ENCODE results near the gene CHGA. TPM values are rescaled to one million over a fixed set of nuclear protein-coding genes. Genes with fewer than 3 reads are reported as not detected.

CHGA gene
- total RNA-seq, 2 experiments from 2014 or later = not detected

GRCh38 chr14:92890830-92891588 lies 31.9 kb upstream of the CHGA start:
- intact Hi-C loops (cut with micrococcal nuclease) = no loop called here
- Mint-ChIP-seq H3K27ac (no peak overlapping the region), H3K27me3 (no peaks in the 10 kb centered on the region), H3K4me3 (no peak overlapping the region), H3K4me1 (ENCODE audit: low read depth) (peaks cover 21% of the 10 kb centered on the region), H3K9me3 (peaks cover 16% of the 10 kb centered on the region), H3K36me3 (peaks cover 1% of the 10 kb centered on the region)
- POLR2A ChIA-PET = no interaction called here
- DNase-seq = peak; percentile 14
- CTCF ChIA-PET = no interaction called here

- H3K9me3 Mint-ChIP-seq = peaks cover 16% of the 10 kb centered on the region
- no peak overlapping the region for H3K27ac Mint-ChIP-seq
- peaks cover 3% of the 10 kb centered on the region for H3K27me3 Mint-ChIP-seq
- ChIA-PET CTCF (no interaction called here), POLR2A (no interaction called here)
- H3K36me3 Mint-ChIP-seq = peaks cover 1% of the 10 kb centered on the region
- peaks cover 23% of the 10 kb centered on the region for H3K4me1 Mint-ChIP-seq (ENCODE audit: low read depth)
- intact Hi-C loops (cut with micrococcal nuclease) = no loop called here
- H3K4me3 Mint-ChIP-seq = no peak overlapping the region
- DNase-seq = no peak
These were observed 30.4 kb upstream of the CHGA start for GRCh38 chr14:92892589-92892988.

- peaks cover 41% of the 10 kb centered on the region for H3K4me1 Mint-ChIP-seq (ENCODE audit: low read depth)
- no peak for DNase-seq
- peaks cover 3% of the 10 kb centered on the region for H3K36me3 Mint-ChIP-seq
- POLR2A ChIA-PET = no interaction called here
- CTCF ChIA-PET = no interaction called here
- no peak overlapping the region for H3K4me3 Mint-ChIP-seq
- peaks cover 22% of the 10 kb centered on the region for H3K9me3 Mint-ChIP-seq
- H3K27me3 Mint-ChIP-seq = peaks cover 4% of the 10 kb centered on the region
- intact Hi-C loops (cut with micrococcal nuclease) = no loop called here
- no peak overlapping the region for H3K27ac Mint-ChIP-seq
These were observed 27.5 kb upstream of the CHGA start for GRCh38 chr14:92895352-92895878.

- Mint-ChIP-seq H3K36me3 (peaks cover 2% of the 10 kb centered on the region), H3K4me3 (peak overlapping the region; percentile 45), H3K4me1 (ENCODE audit: low read depth) (peaks cover 31% of the 10 kb centered on the region), H3K9me3 (peaks cover 16% of the 10 kb centered on the region), H3K27me3 (peaks cover 12% of the 10 kb centered on the region), H3K27ac (no peak overlapping the region)
- peak; percentile 73 for DNase-seq
- ChIA-PET CTCF (interaction anchor here (0.5 to 1.0 kb wide), 2 partner anchors 16 to 81 kb away, joined by 3 read pairs; no protein-coding TSS in a partner anchor), POLR2A (interaction anchor here (0.6 kb wide), 1 partner anchor 230 kb away, joined by 3 read pairs; no protein-coding TSS in a partner anchor)
- intact Hi-C loops (cut with micrococcal nuclease) = loop anchor here (1.0 kb wide), 1 partner anchor 52 kb away; no protein-coding TSS in a partner anchor
These were observed 24.9 kb upstream of the CHGA start for GRCh38 chr14:92897922-92898565.

GRCh38 chr14:92898566-92899131 lies 24.3 kb upstream of the CHGA start:
- H3K27ac Mint-ChIP-seq = no peak overlapping the region
- peak; percentile 37 for DNase-seq
- intact Hi-C loops (cut with micrococcal nuclease) = loop anchor here (1.0 kb wide), 1 partner anchor 52 kb away; no protein-coding TSS in a partner anchor
- H3K9me3 Mint-ChIP-seq = peaks cover 10% of the 10 kb centered on the region
- CTCF ChIA-PET = interaction anchor here (0.5 to 1.0 kb wide), 2 partner anchors 16 to 82 kb away, joined by 3 read pairs; no protein-coding TSS in a partner anchor
- H3K4me3 Mint-ChIP-seq = no peak overlapping the region
- H3K27me3 Mint-ChIP-seq = peaks cover 12% of the 10 kb centered on the region
- peaks cover 37% of the 10 kb centered on the region for H3K4me1 Mint-ChIP-seq (ENCODE audit: low read depth)
- H3K36me3 Mint-ChIP-seq = peaks cover 2% of the 10 kb centered on the region
- POLR2A ChIA-PET = interaction anchor here (0.6 kb wide), 1 partner anchor 231 kb away, joined by 3 read pairs; no protein-coding TSS in a partner anchor

- Mint-ChIP-seq H3K4me3 (no peak overlapping the region), H3K4me1 (ENCODE audit: low read depth) (peaks cover 38% of the 10 kb centered on the region), H3K27me3 (peaks cover 12% of the 10 kb centered on the region), H3K36me3 (peaks cover 2% of the 10 kb centered on the region), H3K27ac (no peak overlapping the region), H3K9me3 (peaks cover 6% of the 10 kb centered on the region)
- intact Hi-C loops (cut with micrococcal nuclease) = no loop called here
- CTCF ChIA-PET = no interaction called here
- DNase-seq = no peak
- POLR2A ChIA-PET = no interaction called here
These were observed 22.3 kb upstream of the CHGA start for GRCh38 chr14:92900660-92901059.

GRCh38 chr14:92902191-92902590 lies 20.8 kb upstream of the CHGA start:
- Mint-ChIP-seq H3K9me3 (peaks cover 6% of the 10 kb centered on the region), H3K4me3 (no peak overlapping the region), H3K4me1 (ENCODE audit: low read depth) (peaks cover 38% of the 10 kb centered on the region), H3K27ac (no peak overlapping the region), H3K27me3 (peaks cover 10% of the 10 kb centered on the region), H3K36me3 (peaks cover 2% of the 10 kb centered on the region)
- ChIA-PET CTCF (no interaction called here), POLR2A (no interaction called here)
- intact Hi-C loops (cut with micrococcal nuclease) = no loop called here
- DNase-seq = no peak

GRCh38 chr14:92902726-92903125 lies 20.2 kb upstream of the CHGA start:
- no peak for DNase-seq
- peaks cover 2% of the 10 kb centered on the region for H3K36me3 Mint-ChIP-seq
- H3K27ac Mint-ChIP-seq = no peak overlapping the region
- H3K27me3 Mint-ChIP-seq = peaks cover 9% of the 10 kb centered on the region
- ChIA-PET CTCF (no interaction called here), POLR2A (no interaction called here)
- H3K4me3 Mint-ChIP-seq = no peak overlapping the region
- intact Hi-C loops (cut with micrococcal nuclease) = no loop called here
- peaks cover 6% of the 10 kb centered on the region for H3K9me3 Mint-ChIP-seq
- peaks cover 35% of the 10 kb centered on the region for H3K4me1 Mint-ChIP-seq (ENCODE audit: low read depth)

GRCh38 chr14:92903359-92903758 lies 19.6 kb upstream of the CHGA start:
- Mint-ChIP-seq H3K9me3 (peaks cover 6% of the 10 kb centered on the region), H3K4me3 (no peak overlapping the region), H3K27me3 (peaks cover 8% of the 10 kb centered on the region), H3K36me3 (peaks cover 2% of the 10 kb centered on the region), H3K27ac (no peak overlapping the region), H3K4me1 (ENCODE audit: low read depth) (peaks cover 29% of the 10 kb centered on the region)
- DNase-seq = peak; percentile 34
- ChIA-PET CTCF (no interaction called here), POLR2A (no interaction called here)
- intact Hi-C loops (cut with micrococcal nuclease) = no loop called here

- POLR2A ChIA-PET = no interaction called here
- DNase-seq = no peak
- Mint-ChIP-seq H3K9me3 (no peaks in the 10 kb centered on the region), H3K4me1 (ENCODE audit: low read depth) (peaks cover 17% of the 10 kb centered on the region), H3K36me3 (no peaks in the 10 kb centered on the region), H3K27me3 (peaks cover 9% of the 10 kb centered on the region), H3K27ac (no peak overlapping the region), H3K4me3 (no peak overlapping the region)
- intact Hi-C loops (cut with micrococcal nuclease) = no loop called here
- CTCF ChIA-PET = no interaction called here
These were observed 17.3 kb upstream of the CHGA start for GRCh38 chr14:92905667-92906066.

- H3K4me1 Mint-ChIP-seq (ENCODE audit: low read depth) = peaks cover 17% of the 10 kb centered on the region
- H3K27ac Mint-ChIP-seq = no peak overlapping the region
- POLR2A ChIA-PET = no interaction called here
- CTCF ChIA-PET = no interaction called here
- H3K36me3 Mint-ChIP-seq = no peaks in the 10 kb centered on the region
- no peak overlapping the region for H3K4me3 Mint-ChIP-seq
- H3K27me3 Mint-ChIP-seq = peaks cover 9% of the 10 kb centered on the region
- H3K9me3 Mint-ChIP-seq = no peaks in the 10 kb centered on the region
- intact Hi-C loops (cut with micrococcal nuclease) = no loop called here
- DNase-seq = no peak
These were observed 16.5 kb upstream of the CHGA start for GRCh38 chr14:92906420-92906819.

GRCh38 chr14:92906823-92907222 lies 16.1 kb upstream of the CHGA start:
- H3K9me3 Mint-ChIP-seq = no peaks in the 10 kb centered on the region
- CTCF ChIA-PET = no interaction called here
- no peak for DNase-seq
- no peaks in the 10 kb centered on the region for H3K36me3 Mint-ChIP-seq
- no peak overlapping the region for H3K27ac Mint-ChIP-seq
- intact Hi-C loops (cut with micrococcal nuclease) = no loop called here
- H3K27me3 Mint-ChIP-seq = peaks cover 9% of the 10 kb centered on the region
- no peak overlapping the region for H3K4me3 Mint-ChIP-seq
- POLR2A ChIA-PET = no interaction called here
- peaks cover 17% of the 10 kb centered on the region for H3K4me1 Mint-ChIP-seq (ENCODE audit: low read depth)

Measured in activated CD4-positive, alpha-beta memory T cell treated with anti-CD3 and anti-CD28 coated beads for 36 hours (primary cell).